GM15510 (cell line): Measurements from ENCODE around the gene DNMT3A.

Source experiments
- POLR2A ChIP-seq: IDR thresholded peaks from 3 replicates; pipeline ENCODE4 v1.6.1; 2011; ENCODE audit warnings: borderline replicate concordance; ENCODE audit not compliant: insufficient read length; ENCODE audit errors: extremely low read depth

The DNMT3A gene

GRCh38 chr2:25281522-25281921 lies 60.2 kb downstream of the DNMT3A start:
- no peak for TF ChIP-seq POLR2A

GRCh38 chr2:25280051-25280687 lies 61.6 kb downstream of the DNMT3A start:
- no peak for TF ChIP-seq POLR2A

GRCh38 chr2:25279091-25279651 lies 62.6 kb downstream of the DNMT3A start:
- TF ChIP-seq POLR2A, result no peak

- TF ChIP-seq POLR2A, result peak; percentile 33
Observed at GRCh38 chr2:25276569-25277465, 64.9 kb downstream of the DNMT3A start.

- no peak for TF ChIP-seq POLR2A
Observed at GRCh38 chr2:25275575-25275965, 66.2 kb downstream of the DNMT3A start.

- no peak for TF ChIP-seq POLR2A
Observed at GRCh38 chr2:25274868-25275574, 66.7 kb downstream of the DNMT3A start.

- TF ChIP-seq POLR2A, result no peak
Observed at GRCh38 chr2:25273985-25274535, 67.7 kb downstream of the DNMT3A start.

- TF ChIP-seq POLR2A, result no peak
Observed at GRCh38 chr2:25270061-25270460, 71.7 kb downstream of the DNMT3A start.

GRCh38 chr2:25269233-25269632 lies 72.5 kb downstream of the DNMT3A start:
- TF ChIP-seq POLR2A, result no peak

- no peak for TF ChIP-seq POLR2A
Observed at GRCh38 chr2:25268139-25268538, 73.6 kb downstream of the DNMT3A start.

- TF ChIP-seq POLR2A, result no peak
Observed at GRCh38 chr2:25266399-25266798, 75.3 kb downstream of the DNMT3A start.

- TF ChIP-seq POLR2A, result no peak
Observed at GRCh38 chr2:25265802-25266201, 75.9 kb downstream of the DNMT3A start.

- no peak for TF ChIP-seq POLR2A
Observed at GRCh38 chr2:25265001-25265400, 76.7 kb downstream of the DNMT3A start.

- TF ChIP-seq POLR2A, result no peak
Observed at GRCh38 chr2:25262288-25262687, 79.4 kb downstream of the DNMT3A start.

- no peak for TF ChIP-seq POLR2A
Observed at GRCh38 chr2:25259737-25260124, 82.0 kb downstream of the DNMT3A start.

GRCh38 chr2:25258847-25259736 lies 82.6 kb downstream of the DNMT3A start:
- TF ChIP-seq POLR2A, result no peak
